ENCODE data around the gene RAX2. TPM values are rescaled to one million over a fixed set of nuclear protein-coding genes. Genes with fewer than 3 reads are reported as not detected.

Gene RAX2
- total and polyA plus RNA-seq, 2 donors (not counting 3 experiments of a cell fraction or from before 2014, with no cell fraction given): not detected

DNA sequence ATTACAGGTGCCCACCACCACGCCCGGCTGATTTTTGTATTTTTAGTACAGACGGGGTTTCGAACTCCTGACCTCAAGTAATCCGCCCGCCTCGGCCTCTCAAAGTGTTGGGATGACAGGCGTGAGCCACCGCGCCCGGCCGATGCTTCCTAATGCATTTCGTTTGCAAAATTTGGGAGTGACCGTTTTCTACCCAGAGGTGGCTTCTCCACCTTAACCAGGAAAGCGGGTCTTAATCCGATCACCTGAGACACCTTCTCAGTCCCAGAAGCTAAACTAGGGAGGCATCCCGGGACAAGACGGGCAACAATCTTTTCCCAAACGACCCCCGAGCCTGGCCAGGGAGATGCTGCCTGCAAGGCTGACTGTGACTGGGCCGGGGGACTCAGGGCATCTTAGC lies 29.0 kb upstream of the RAX2 start:
- FAIRE-seq: no peak
- Histone ChIP-seq H3K79me2 (ENCODE audit: control insufficient read depth, insufficient read depth, low read length) (no peaks in the 10 kb centered on the region), H3K27ac (ENCODE audit: insufficient read depth, low read depth, low read length) (no peak overlapping the region), H3K4me3 (replicated peaks in 1 of 3; ENCODE audit: insufficient read depth in 1 of 3, low read depth in 1 of 3, low read length in 3 of 3) (no peak overlapping the region), H2AFZ (ENCODE audit: low read depth, low read length) (no peak overlapping the region), H4K20me1 (replicated peaks; ENCODE audit: control insufficient read depth, extremely low read depth, insufficient read depth, low read length) (no peaks in the 10 kb centered on the region), H3K4me1 (ENCODE audit: control insufficient read depth, extremely low read depth, insufficient read depth, low read length) (no peaks in the 10 kb centered on the region), H3K9me3 (replicated peaks; ENCODE audit: control insufficient read depth, insufficient read depth, low read length) (no peaks in the 10 kb centered on the region), H3K36me3 (ENCODE audit: control insufficient read depth in 2 of 2, extremely low read depth in 1 of 2, insufficient read depth in 2 of 2, low read length in 2 of 2) (no peaks in the 10 kb centered on the region), H3K9ac (replicated peaks; ENCODE audit: extremely low read depth, insufficient read depth, low read length) (no peak overlapping the region), H3K9me1 (replicated peaks; ENCODE audit: control insufficient read depth, extremely low read depth, insufficient read depth, low read length) (no peaks in the 10 kb centered on the region), H3K4me2 (ENCODE audit: insufficient read depth, low read length) (no peak overlapping the region), H3K27me3 (ENCODE audit: control insufficient read depth in 2 of 2, insufficient read depth in 2 of 2, low read length in 2 of 2) (peaks cover 19 to 20% of the 10 kb centered on the region in 2 experiments)
- dilution Hi-C loops (cut with MboI; ENCODE audit: extremely low pct_ligation_motif_present, low sequenced_read_pairs): no loop called here
- DNase-seq (ENCODE audit: low read depth, low spot score): no peak
- ChIA-PET CTCF (no interaction called here), POLR2A (interaction anchor here (0.6 kb wide), 1 partner anchor 72 kb away, joined by 6 read pairs; no protein-coding TSS in a partner anchor)
- intact Hi-C loops (cut with micrococcal nuclease): no loop called here
- TF ChIP-seq CTCF (IDR thresholded peaks at IDR 0.05; ENCODE audit: extremely low read depth in 1 of 2, insufficient read depth in 1 of 2, low read depth in 1 of 2, low read length in 2 of 2) (no peak), MYC (IDR thresholded peaks at IDR 0.05; ENCODE audit: low read depth, low read length) (no peak), POLR2A (IDR thresholded peaks at IDR 0.05; ENCODE audit: low read depth, low read length) (no peak), EZH2 (IDR thresholded peaks at IDR 0.05; ENCODE audit: borderline replicate concordance, low read depth, low read length, severe bottlenecking) (no peak), POLR2AphosphoS5 (IDR thresholded peaks at IDR 0.05; ENCODE audit: insufficient read depth, low read depth, low read length) (no peak), GATA2 (IDR thresholded peaks at IDR 0.05; ENCODE audit: insufficient read depth, insufficient read length, low read depth, low read length) (no peak), JUN (IDR thresholded peaks at IDR 0.05; ENCODE audit: borderline replicate concordance, insufficient read depth, insufficient read length, low read depth) (no peak), MAX (IDR thresholded peaks at IDR 0.05; ENCODE audit: insufficient read depth, insufficient read length) (no peak)
- BruUV-seq (replicated peaks): no TSS peak
